Activated CD8-positive, alpha-beta memory T cell treated with anti-CD3 and anti-CD28 coated beads for 24 hours (primary cell): Measurements from ENCODE around the gene PIM2.
"Not testable (repeated sequence)": the region's sequence is repeated elsewhere in the genome, so short reads cannot be mapped to it uniquely, and the experiment has no call there.

Source experiments
- DNase-seq: peaks from one replicate; pipeline ENCODE4 v3.0.0-alpha.2; 2020

The PIM2 gene

DNA sequence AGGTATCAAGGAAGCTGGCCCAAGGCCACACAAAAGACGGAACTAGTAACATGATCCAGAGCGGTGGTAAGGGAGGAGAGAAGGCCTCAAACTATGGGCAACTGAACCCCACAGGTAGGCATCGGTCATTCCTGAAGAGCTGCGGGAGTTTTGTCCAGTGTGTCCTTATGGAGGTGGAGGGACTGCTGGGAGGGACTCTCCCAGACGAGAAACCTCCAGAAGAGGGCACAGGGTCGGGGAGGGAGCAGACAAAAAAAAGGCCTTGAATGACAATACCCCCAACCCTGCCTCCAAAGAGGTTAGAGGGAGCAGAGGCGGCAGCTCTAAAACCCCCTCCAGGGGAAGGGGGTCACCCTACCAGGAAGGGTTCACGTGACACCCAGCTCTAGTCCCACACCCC lies 14.6 kb downstream of the PIM2 start:
- DNase-seq, result no peak

DNA sequence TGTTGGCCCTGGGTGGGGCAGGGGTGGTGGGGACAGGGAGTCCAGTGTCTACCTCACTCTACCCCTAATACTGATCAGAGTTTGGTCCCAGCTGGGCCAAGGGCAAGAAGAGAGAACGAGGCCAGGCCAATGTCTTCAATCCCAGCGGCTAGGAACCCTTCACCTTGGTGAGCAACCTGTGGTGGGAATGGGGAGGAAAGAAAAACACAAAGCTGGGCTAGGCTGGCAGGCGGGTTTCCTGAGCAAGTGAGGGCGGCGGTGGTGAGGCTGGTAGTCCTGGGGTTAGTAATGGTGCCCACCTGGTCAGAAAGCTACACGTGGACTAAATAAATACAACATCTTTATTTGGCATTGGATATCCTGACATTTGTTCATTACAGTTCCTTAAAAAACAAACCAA lies 15.5 kb downstream of the PIM2 start:
- no peak for DNase-seq

DNA sequence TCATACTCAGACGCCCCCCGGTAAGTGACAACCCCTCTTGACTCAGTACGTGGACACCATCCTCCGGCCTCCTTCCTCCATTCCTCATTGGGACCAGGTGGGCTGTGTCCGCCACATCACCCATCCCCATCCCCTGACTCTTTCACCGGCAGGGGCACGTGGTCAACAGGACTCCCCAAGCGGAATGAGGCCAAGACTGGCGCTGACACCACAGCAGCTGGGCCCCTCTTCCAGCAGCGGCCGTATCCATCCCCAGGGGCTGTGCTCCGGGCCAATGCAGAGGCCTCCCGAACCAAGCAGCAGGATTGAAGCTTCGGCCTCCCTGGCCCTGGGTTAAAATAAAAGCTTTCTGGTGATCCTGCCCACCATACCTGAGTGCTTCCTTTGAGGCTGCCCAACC lies 16.0 kb downstream of the PIM2 start:
- DNase-seq, result no peak

DNA sequence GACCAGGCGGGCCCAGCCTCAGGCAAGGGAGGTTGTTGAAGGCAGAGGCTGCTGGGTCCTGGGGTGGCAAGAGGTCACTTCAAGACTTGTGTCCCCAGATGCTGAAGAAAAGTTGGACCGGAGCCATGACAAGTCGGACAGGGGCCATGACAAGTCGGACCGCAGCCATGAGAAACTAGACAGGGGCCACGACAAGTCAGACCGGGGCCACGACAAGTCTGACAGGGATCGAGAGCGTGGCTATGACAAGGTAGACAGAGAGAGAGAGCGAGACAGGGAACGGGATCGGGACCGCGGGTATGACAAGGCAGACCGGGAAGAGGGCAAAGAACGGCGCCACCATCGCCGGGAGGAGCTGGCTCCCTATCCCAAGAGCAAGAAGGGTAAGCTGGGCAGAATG lies 16.7 kb downstream of the PIM2 start:
- no peak for DNase-seq

DNA sequence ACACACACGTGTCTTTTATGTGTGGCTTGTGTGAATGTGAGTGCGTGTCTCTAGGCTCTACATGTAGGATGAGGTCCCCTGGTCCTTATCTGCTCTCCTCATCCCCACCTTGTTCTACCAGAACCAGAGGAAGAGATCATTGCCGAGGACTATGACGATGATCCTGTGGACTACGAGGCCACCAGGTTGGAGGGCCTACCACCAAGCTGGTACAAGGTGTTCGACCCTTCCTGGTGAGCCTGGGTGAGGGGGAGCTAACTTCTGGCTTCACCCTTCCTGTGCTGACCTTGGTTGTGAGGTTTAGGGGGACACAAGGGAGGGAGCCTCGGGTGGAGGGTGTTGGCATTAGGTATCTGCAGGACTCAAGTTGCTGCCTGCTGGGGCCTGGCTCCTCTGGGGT lies 17.8 kb downstream of the PIM2 start:
- DNase-seq, result no peak

DNA sequence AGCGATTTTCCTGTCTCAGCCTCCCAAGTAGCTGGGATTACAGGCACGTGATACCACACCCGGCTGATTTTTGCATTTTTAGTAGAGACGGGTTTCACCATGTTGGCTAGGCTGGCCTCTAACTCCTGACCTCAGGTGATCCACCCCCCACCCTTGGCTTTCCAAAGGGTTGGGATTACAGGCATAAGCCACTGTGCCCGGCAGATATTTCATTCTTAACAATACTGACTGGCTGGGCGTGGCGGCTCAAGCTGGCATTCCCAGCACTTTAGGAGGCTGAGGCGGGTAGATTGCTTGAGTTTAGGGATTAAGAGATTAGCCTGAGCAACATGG lies 19.8 kb downstream of the PIM2 start:
- DNase-seq, result no peak

DNA sequence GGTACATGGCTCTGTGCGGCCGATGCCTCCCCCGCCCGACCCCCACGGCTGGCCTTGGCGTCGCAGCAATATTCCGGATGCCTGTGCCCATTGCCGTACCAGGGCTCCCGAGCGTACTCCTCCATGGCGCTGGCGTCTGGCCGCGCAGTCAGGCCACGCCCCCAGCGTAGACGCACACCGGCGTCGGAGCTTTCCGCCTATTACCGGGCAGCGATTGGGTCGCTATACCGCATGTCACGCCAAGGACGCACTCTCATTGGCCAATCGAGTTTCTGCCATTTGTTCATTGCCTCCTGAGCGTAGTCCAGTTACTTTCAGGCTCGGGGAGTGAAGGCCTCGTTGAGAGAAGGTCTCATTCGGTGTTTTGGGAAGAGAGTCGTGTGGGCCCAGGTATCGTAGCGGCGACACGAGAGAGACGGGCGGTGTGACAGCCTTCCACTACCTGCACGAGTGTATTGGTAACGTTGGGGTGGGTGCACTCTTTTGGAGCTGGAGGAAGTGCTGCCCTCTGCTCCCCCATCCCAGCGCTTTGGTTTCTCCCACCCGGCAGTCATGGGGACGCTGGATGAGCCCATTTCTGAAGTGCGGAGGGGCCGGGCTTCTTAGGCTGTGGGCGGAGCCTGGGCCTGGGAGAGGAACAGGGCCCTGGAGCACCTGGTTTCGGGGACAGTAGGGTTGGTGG lies 21.1 kb downstream of the PIM2 start, which contains the start of the genes PQBP1 and TIMM17B:
Gene PQBP1, plus strand, starts transcription at position 306 of the 682 bp plus-strand sequence. CDS start 580 bp downstream, outside the sequence.
Gene TIMM17B, minus strand, starts transcription at position 144 of the 682 bp plus-strand sequence. Its CDS starts 19 bp downstream, at position 125.
- peak; percentile 89 for DNase-seq

DNA sequence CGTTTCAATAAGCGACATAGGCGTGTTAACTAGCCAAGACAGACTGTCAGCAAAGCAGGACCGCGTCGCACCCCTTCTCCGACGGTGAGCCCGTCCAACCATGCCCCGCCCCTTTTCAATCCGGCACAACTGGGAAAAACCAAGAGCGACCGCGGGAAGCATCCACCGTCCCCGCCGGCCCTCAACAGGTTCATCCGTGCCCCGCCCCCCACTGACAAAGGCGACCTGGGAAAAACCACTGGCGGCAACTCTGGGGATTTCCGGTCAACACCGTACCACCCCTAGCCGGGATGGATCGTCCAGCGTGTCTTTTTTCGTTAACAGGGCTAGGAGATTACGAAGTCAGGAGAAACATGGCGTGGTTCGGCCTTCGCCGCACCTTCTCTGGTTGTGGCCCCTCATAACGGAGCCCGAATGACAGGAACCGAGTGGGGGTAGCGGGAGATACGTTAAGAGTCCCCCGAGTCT lies 21.6 kb downstream of the PIM2 start:
- DNase-seq, result peak; percentile 79

DNA sequence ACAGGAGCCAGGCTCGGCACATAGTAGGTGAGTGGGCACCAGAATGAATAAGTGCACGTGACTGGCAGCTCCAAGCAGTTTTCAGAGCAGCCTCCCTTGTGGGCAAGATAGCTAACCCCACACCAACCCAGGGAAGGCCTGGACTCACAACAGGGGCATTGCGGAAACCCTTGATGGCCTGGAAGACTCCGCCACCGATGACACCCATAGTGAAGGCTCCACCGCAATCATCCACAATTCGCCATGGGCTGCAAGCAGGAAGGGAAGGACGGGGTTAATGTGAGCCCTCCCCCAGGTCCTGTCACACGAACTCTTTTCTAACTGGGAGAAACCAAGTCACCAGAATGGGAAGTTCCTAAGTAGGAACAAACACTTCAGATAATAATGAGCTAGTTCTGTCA lies 22.2 kb downstream of the PIM2 start:
- no peak for DNase-seq

DNA sequence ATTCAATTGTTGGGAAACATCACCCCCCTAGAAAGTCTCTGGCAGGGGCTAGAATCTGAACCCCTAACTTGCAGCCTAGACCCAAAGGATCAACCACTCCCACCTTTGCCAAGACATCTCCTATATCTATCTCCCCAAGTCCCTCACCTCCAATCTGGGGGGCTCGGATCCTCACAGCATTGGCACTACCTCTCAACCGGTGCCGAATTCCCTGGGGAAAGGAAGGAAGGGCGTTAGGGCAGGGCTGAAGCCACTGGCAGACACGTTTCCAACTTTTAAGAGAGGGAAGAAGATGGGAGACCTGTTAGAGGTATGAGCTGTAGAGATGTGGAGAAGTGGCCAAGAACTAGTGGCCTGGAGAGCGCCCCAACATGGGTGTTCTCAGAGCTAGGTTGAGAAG lies 23.9 kb downstream of the PIM2 start:
- DNase-seq, result peak; percentile 24

DNA sequence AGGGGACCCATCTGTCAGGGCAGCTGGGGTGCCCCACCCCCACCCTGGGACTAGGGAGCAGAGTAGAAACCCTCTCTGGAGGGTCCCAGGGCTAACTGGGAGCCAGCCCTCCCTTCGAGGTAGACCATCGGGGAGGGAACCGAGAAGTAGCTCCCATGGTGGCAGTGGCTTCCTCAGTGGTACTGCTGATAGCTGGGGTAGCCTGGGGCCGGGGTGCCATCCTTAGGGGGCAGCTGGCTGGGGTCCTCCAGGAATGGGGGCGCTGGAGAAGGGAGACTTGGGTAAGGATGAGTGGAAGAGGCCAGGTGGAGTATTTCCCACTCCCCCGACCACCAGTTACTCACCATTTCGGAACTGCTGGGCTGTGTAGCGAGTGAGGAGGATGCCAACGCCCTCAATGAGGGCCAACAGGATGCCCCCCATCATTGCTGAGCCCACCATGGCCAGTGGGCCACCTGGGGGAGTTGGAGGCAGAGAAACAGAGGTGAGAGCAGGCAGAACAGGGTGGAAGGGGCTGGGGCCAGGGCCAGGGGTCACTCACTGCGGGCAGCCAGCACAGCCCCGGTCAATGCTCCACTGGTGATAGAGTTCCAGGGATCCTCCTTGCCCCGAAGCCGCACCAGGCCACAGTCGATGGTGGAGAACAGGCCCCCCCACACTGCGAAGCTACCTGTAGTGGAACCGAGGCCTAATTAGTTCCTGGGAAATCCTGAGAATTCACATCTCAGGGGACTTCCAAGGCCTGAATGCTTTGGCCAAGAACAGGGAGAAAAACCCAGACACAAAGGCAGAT lies 25.1 kb downstream of the PIM2 start:
- DNase-seq, result no peak

DNA sequence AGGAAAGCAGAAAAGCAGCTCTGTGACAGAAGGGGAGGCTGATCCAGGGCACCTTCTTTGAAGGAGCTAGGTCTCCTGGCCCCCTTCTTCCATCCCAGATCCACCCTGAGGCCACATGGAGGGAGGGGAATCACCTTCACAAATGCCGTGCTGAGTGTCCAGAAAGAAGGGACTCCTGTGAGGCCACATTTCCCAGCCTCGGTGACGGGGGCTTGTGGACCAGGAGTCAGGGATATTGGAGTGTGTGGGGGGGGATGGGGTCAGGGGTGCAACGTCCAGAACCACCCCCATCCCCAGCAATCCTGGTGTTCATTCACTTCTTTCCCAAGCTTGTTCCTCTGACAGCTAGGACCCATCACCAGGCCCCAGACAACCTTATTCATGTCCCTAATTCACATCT lies 25.9 kb downstream of the PIM2 start:
- DNase-seq, result no peak

DNA sequence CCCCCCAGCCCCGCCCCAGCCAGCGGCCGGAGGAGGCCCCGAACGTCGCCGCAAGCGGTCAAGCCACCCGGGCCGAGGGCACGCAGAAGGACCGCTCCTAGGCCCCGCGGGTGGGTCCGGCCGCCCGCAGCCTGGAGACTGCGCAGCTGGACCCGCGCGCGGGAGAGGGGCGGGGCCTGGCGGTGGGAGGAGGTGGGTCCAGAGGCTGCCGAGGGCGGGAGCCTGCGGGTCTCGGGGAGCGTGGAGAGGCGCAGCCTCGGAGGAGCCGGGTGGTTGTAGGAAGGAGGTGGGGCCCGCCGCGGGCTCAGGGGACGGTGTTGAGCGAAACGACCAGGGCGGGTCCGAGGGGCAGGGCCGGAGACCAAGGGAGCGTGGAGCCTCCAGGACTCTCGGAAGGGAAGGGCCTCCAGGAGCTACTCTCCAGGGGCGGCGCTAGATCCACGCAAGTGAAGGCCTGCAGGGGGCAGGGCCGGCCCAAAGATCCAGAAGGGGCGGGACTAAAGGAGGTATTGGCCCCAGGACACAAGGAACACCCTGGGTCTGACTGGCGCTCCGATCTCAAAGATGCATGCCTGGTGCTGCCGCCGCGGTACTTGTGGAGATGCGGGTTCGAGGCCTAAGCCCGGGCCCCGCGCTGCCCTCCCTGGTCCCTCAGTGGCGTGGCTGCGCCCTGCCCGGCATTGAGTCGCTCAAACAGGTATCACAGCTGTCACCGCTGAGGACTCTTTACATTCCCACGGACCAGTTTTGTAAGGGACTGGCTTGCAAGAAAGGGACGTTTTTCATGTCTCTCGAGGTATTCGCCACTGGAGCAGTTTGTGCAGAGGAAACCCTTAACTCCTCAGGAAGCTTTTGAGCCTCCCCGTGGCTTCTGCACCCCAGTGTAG lies 27.2 kb downstream of the PIM2 start:
- peak; percentile 86 for DNase-seq

DNA sequence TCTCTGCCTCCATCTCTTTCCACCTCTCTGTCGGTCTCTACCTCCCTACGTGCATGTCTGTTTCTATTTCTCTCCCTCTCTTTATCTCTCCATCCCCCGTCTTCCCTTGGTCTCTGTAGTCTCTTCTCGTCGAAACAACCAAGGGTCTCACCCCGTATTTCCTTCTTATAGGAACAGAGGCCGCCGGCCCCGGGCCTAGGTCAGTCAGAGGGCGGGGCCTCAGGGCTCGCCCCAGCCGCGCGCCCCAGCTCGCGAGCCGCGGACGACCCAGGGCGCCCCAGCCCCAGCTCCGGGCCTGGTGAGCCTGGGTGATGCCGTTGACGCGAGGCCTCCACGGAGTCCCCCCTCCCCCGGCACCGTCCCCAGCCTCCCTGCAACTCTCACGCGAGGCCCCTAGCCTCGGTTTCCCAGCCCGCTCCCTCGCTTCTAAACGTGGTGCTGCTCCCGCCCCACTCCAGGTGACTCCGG lies 27.9 kb downstream of the PIM2 start:
- DNase-seq, result no peak

DNA sequence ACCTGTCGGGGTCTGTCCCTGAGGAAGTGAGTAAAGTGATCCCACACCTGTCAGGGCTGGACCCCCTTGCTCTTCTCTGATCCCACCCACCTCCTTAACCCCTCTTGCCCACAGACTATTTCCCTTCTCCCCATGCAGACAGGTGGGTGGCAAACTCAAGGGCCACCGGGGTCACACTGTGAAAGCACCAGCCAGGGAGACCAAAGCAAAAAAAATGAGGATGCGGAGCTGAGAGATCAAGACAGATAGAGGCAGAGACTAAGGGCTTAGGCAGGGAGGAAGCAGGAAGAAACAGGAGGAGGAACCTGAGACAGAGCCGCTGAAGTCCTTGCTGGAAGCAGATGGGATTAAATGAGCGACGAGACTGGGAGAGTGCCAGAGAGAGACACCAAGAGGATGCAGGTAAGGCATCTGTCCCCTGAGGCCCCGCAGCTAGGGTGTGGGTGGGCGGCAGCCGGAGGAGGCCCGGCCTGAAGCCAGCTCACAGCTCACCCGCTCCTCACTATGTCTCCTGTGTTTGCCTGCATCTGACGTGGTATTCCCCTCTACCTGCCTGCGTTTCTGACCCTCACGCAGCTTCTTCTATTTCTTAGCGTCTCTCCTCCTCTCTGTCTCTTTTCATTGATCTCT lies 28.4 kb downstream of the PIM2 start:
- no peak for DNase-seq

DNA sequence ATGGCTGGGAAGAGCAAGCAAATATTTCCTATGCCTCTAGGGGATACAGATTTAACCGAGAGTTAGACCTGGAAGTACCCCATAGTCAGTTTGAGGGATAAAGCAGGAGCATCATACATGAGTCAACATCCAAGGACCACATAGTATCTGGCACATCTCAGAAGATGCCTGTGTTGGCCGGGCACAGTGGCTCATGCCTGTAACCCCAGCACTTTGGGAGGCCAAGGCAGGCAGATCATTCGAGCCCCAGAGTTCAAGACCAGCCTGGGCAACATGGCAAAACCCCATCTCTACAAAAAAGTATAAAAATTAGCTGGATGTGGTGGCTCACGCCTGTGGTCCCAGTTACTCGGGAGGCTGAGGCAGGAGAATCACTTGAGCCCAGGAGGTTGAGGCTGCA lies 32.2 kb downstream of the PIM2 start:
- DNase-seq, result not testable (repeated sequence)

DNA sequence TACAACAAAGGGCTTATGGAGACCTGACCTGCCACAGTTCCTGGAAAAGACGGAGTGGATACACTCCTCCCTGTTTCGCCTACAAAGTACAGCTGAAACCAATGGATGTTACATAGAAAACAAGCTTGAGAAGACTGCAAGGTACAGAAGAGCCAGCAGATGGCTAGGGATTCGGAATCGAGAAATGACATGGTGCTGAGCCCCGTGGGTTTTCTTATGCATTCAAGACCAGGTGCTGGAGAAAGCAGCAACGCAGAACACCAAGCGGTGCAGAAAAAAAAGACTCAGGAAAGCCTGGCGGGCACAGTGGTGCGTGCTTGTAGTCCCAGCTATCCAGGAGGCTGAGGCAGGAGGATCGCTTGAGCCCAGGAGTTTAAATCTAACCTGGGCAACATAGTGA lies 35.1 kb downstream of the PIM2 start:
- DNase-seq, result no peak

DNA sequence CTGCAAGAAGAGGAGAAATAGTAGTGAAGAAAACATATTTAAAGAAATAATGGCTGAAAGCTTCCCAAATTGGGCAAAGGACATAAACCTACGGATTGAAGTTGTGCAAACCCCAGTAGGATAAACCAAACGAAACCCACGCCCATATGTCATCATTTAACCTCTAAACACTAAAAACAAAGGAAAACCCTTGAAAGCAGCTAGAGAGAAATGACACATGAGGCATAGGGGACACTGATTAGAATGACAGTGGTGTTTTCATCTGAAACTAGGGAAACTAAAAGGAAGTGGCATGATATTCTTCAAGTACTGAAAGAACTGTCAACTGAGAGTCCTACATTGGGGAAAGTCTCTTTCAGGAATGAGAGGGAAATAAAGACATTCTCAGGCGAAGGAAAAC lies 41.9 kb downstream of the PIM2 start:
- DNase-seq, result not testable (repeated sequence)

DNA sequence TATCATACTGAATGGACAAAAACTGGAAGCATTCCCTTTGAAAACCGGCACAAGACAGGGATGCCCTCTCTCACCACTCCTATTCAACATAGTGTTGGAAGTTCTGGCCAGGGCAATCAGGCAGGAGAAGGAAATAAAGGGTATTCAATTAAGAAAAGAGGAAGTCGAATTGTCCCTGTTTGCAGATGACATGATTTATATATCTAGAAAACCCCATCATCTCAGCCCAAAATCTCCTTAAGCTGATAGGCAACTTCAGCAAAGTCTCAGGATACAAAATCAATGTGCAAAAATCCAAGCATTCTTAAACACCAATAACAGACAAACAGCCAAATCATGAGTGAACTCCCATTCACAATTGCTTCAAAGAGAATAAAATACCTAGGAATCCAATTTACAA lies 46.8 kb downstream of the PIM2 start:
- DNase-seq, result not testable (repeated sequence)

DNA sequence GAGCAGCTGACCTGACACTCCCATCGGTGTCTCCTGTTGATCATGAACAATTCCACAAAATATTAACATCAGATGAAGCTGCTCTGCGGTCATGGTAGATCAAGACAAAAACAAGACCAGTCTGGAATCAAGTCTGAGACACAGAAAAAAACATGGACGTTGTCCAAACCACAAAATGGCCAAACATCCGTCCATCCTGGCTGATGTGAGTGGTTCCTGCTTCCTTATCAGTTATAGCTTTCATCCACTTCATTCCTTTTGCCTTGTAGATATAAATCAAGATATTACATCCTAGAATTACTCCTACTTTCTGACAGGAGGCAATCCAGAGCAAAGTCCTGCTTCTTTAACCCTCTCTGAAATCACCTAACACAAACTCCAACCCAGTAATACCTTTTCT lies 54.6 kb downstream of the PIM2 start:
- DNase-seq, result no peak
